ENCODE measurements around the gene PRKCH.

PRKCH gene

DNA sequence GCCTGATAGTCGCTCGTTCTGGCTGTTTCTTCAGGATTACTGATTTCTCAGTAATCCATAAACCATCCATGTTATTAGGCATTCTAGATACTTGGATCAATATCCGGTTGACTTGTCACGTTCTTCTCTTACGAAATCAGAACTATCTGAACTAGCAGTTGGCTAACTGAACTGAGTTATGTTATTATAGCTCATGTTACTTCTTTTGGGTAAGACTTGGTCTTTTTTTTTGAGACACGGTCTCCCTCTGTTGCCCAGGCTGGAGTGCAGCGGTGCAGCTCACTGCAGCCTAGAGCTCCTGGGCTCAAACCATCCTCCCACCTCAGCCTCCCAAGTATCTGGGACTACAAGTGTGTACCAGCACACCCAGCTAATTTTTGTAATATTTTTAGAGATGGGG, 178.6 kb downstream of the PRKCH start:
- no peak for TF ChIP-seq POLR2AphosphoS5 (IDR thresholded peaks at IDR 0.05; ENCODE audit: low read depth, low read length)
- no peak for TF ChIP-seq FOXP2 (optimal IDR thresholded peaks at IDR 0.05; ENCODE audit: borderline replicate concordance, extremely low read depth, extremely low read length, insufficient read depth)
- TF ChIP-seq SIN3A (IDR thresholded peaks at IDR 0.05; ENCODE audit: borderline replicate concordance, insufficient read depth, low read length), result no peak

DNA sequence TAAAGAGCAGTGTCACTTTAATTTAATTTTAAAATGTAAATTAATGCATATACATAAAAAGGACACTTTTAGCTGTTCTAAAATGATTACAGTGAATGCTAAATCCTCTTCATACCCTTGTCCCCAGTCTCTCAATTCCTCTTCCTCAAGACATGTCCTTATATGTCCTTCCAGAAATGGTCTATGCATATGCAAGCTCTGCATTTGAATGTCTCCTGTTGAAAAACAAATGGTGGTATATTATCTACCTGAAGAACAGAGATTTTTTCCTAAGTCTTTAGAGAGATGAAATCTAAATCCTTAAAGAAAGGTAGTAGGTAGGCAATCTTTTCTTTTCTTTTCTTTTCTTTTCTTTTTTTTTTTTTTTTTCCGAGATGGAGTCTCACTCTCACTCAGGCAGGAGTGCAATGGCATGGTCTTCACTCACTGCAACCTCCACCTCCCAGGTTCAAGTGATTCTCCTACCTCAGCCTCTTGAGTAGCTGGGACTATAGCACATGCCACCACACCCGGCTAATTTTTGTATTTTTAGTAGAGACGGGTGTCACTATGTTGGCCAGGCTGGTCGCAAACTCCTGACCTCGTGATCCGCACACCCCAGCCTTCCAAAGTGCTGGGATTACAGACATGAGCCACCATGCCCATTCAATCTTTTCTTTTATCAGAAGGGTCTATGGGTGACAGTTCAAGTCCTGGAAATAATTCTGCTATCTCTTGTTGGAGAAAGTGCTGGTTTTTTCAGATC, 180.5 kb downstream of the PRKCH start:
- TF ChIP-seq, protein P1, sequence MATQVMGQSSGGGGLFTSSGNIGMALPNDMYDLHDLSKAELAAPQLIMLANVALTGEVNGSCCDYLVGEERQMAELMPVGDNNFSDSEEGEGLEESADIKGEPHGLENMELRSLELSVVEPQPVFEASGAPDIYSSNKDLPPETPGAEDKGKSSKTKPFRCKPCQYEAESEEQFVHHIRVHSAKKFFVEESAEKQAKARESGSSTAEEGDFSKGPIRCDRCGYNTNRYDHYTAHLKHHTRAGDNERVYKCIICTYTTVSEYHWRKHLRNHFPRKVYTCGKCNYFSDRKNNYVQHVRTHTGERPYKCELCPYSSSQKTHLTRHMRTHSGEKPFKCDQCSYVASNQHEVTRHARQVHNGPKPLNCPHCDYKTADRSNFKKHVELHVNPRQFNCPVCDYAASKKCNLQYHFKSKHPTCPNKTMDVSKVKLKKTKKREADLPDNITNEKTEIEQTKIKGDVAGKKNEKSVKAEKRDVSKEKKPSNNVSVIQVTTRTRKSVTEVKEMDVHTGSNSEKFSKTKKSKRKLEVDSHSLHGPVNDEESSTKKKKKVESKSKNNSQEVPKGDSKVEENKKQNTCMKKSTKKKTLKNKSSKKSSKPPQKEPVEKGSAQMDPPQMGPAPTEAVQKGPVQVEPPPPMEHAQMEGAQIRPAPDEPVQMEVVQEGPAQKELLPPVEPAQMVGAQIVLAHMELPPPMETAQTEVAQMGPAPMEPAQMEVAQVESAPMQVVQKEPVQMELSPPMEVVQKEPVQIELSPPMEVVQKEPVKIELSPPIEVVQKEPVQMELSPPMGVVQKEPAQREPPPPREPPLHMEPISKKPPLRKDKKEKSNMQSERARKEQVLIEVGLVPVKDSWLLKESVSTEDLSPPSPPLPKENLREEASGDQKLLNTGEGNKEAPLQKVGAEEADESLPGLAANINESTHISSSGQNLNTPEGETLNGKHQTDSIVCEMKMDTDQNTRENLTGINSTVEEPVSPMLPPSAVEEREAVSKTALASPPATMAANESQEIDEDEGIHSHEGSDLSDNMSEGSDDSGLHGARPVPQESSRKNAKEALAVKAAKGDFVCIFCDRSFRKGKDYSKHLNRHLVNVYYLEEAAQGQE (IDR thresholded peaks at IDR 0.05; ENCODE audit: insufficient read depth in 1 of 2, low read depth in 2 of 2, low read length in 2 of 2), result no peak
- no peak for TF ChIP-seq FOXP2 (optimal IDR thresholded peaks at IDR 0.05; ENCODE audit: borderline replicate concordance, extremely low read depth, extremely low read length, insufficient read depth)
- no peak for TF ChIP-seq POLR2AphosphoS5 (IDR thresholded peaks at IDR 0.05; ENCODE audit: low read depth, low read length)
- no peak for TF ChIP-seq TAF1 (IDR thresholded peaks at IDR 0.05; ENCODE audit: borderline replicate concordance, insufficient read depth, low read length)
- TF ChIP-seq SIN3A (IDR thresholded peaks at IDR 0.05; ENCODE audit: borderline replicate concordance, insufficient read depth, low read length), result no peak

DNA sequence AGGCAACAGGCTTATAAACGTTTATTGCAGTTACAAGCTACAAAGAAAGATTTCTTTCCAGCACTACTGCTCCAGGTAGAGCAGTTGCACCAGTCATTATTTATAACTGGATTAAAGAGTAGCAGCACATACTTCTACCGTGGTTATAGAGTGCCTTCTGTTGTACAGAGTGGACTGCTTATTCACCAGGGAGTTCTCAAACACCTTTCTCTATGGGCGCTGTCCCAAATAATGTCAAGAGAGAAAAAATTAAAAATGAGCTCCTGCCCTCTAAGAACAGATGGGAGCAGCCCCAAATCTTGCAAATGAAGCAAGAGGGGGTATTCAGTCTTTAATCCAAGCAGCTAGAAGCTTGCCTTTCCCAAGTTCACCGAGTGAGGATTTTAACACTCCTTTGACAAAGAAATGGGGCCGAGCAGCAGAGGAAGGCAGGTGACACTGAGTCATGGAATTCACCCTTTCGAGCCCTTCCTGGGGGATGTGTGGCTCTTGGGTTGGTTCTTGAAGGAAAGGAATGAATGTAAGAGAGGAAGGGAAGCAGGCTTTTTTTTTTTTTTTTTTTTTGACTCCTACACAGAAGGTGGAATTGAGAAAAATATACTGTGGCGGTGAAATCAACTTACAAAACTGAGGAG, 181.2 kb downstream of the PRKCH start:
- TF ChIP-seq, protein P1 (IDR thresholded peaks at IDR 0.05; ENCODE audit: insufficient read depth in 1 of 2, low read depth in 2 of 2, low read length in 2 of 2), result no peak
- TF ChIP-seq TAF1 (IDR thresholded peaks at IDR 0.05; ENCODE audit: borderline replicate concordance, insufficient read depth, low read length) (no peak), POLR2AphosphoS5 (IDR thresholded peaks at IDR 0.05; ENCODE audit: low read depth, low read length) (no peak), SIN3A (IDR thresholded peaks at IDR 0.05; ENCODE audit: borderline replicate concordance, insufficient read depth, low read length) (no peak)

DNA sequence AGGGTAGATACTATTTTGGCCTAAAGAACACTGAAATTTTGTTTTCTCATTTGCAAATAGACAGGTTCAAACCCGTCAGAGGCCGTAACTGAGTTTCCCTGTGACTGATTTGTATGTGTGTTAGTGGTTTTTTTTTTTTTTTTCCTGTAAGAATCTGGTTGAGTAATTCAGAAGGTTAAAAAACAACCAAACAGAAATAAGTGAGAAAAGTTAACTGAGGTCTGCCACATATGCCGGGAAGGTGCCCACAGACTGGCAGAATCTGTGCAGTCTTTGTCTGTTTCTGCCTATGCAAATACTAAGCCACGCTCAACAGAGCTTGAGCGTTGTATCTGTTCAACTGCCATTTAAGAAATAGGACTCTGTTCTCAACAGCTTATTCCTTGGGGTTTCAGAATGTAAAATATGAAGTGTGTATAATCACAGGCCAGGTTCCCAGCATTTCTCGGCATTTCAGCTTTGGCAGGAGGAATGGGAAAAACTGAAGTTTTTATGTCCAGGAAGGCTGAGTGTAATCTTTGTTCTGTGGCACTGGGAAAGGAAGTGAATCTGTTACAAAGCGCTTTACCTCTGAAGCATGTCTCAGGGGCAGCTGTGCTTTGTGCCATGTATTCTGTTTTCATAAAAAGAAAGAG, 181.9 kb downstream of the PRKCH start:
- TF ChIP-seq TAF1 (IDR thresholded peaks at IDR 0.05; ENCODE audit: borderline replicate concordance, insufficient read depth, low read length), result no peak
- TF ChIP-seq POLR2AphosphoS5 (IDR thresholded peaks at IDR 0.05; ENCODE audit: low read depth, low read length), result no peak
- TF ChIP-seq SIN3A (IDR thresholded peaks at IDR 0.05; ENCODE audit: borderline replicate concordance, insufficient read depth, low read length), result no peak
- no peak for TF ChIP-seq FOXP2 (optimal IDR thresholded peaks at IDR 0.05; ENCODE audit: borderline replicate concordance, extremely low read depth, extremely low read length, insufficient read depth)
- TF ChIP-seq, protein P1 (IDR thresholded peaks at IDR 0.05; ENCODE audit: insufficient read depth in 1 of 2, low read depth in 2 of 2, low read length in 2 of 2), result no peak

DNA sequence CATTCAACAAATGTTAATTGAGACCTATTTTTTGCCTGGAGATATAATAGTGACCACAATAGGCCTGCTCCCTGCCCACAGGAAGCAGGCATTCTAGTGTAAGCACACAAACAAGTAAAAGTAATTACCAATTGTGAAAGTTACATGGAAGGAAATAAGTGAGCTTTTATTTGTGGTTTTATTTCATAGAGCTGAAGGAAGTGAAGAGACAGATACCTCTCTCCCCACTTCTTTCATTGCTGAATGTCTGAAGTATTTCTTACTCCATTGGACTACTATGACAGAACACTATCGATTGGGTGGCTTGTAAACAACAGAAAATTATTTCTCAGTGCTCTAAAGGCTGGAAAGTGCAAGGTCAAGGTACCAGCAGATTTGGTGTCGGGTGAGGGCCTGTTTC, 183.5 kb downstream of the PRKCH start:
- no peak for TF ChIP-seq POLR2AphosphoS5 (IDR thresholded peaks at IDR 0.05; ENCODE audit: low read depth, low read length)
- no peak for TF ChIP-seq FOXP2 (optimal IDR thresholded peaks at IDR 0.05; ENCODE audit: borderline replicate concordance, extremely low read depth, extremely low read length, insufficient read depth)
- TF ChIP-seq, protein P1 (IDR thresholded peaks at IDR 0.05; ENCODE audit: insufficient read depth in 1 of 2, low read depth in 2 of 2, low read length in 2 of 2), result no peak
- no peak for TF ChIP-seq TAF1 (IDR thresholded peaks at IDR 0.05; ENCODE audit: borderline replicate concordance, insufficient read depth, low read length)
- no peak for TF ChIP-seq SIN3A (IDR thresholded peaks at IDR 0.05; ENCODE audit: borderline replicate concordance, insufficient read depth, low read length)
